GM12864 (cell line): ENCODE measurements around the gene ZNF24.
A peak's percentile ranks its signal among the peaks of the same experiment; 100 is the strongest.

Experiments
- DNase-seq: peaks from one replicate; pipeline ENCODE4 v3.0.0-alpha.2; 2011; ENCODE audit warnings: low read depth
- H3K4me3 ChIP-seq: 2 replicates; pipeline ENCODE4 v1.5.1; 2011; ENCODE audit warnings: mild to moderate bottlenecking, low read depth, low read length, control low read depth
- TF ChIP-seq, protein P1 (sequence below): IDR thresholded peaks from 2 replicates; pipeline ENCODE4 v1.5.1; 2011; ENCODE audit warnings: low read depth, mild to moderate bottlenecking, moderate library complexity, low read length, control low read depth, inconsistent platforms; ENCODE audit errors: missing control alignments

Gene ZNF24

DNA sequence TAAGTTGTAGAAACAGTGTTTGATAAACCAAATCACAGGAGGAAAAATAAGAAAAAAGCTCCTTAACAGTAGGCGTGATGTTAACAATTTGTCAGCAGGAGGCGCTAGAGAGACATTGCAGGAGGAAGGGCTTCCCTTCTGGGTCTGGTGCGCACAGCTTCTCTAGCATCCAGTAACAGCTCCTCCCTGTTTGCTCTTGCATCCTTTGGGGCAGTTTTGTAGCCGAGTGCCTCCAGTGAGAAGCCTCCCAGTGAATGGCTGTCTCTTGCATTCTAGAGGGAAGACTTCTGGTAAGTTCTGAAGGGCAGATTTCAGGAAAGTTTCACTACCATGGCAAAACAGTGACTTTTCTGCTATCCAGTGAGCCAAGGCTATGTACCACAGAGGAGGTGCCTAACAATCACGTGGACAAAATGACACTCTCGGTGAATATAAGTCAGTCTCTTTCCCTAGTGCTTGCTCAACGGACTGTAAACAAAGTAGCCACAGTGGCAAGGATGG is 42.4 kb upstream of the ZNF24 start:
- H3K4me3 ChIP-seq, result no peak overlapping the region
- TF ChIP-seq, protein P1, sequence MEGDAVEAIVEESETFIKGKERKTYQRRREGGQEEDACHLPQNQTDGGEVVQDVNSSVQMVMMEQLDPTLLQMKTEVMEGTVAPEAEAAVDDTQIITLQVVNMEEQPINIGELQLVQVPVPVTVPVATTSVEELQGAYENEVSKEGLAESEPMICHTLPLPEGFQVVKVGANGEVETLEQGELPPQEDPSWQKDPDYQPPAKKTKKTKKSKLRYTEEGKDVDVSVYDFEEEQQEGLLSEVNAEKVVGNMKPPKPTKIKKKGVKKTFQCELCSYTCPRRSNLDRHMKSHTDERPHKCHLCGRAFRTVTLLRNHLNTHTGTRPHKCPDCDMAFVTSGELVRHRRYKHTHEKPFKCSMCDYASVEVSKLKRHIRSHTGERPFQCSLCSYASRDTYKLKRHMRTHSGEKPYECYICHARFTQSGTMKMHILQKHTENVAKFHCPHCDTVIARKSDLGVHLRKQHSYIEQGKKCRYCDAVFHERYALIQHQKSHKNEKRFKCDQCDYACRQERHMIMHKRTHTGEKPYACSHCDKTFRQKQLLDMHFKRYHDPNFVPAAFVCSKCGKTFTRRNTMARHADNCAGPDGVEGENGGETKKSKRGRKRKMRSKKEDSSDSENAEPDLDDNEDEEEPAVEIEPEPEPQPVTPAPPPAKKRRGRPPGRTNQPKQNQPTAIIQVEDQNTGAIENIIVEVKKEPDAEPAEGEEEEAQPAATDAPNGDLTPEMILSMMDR, result peak; percentile 92
- peak; percentile 46 for DNase-seq

DNA sequence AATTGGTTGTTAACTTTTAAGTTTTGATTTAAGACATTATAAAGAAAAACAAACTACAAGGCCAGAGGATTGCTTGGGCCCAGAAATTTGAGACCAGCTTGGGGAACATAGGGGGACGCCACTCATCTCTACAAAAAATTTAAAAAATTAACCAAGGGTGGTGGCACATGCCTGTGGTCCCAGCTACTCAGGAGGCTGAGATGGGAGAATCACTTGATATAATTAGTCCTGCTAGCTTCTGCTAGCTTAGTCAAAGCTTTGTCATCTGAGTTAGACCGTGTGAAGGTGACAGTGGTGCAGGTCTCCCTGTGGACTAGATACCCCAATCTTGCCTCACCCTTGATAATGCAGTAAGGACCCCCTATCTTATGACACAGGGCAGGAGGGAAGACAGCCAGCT is 38.9 kb upstream of the ZNF24 start:
- H3K4me3 ChIP-seq, result no peak overlapping the region
- no peak for DNase-seq

DNA sequence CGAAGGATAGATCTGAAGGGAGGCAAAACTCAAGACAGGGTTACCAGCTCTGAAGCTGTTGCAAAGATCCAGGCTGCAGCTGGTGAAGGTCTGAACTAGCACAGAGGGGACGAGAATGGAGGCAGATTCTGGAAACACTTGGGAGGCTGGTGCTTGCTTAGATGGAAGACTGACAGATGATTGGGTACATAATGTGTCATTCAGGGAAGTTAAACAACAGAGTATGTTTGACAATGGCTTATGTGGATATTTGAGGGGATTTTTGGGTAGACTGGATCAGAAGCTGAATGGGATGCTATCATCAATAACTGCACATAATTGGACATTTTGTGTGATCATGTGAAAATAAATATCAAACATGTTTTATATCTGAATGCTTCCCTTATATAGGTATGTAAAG is 35.2 kb upstream of the ZNF24 start:
- TF ChIP-seq, protein P1, result no peak
- H3K4me3 ChIP-seq, result no peak overlapping the region
- no peak for DNase-seq

More for the DNA sequence above, 38.9 kb upstream of the ZNF24 start:
- TF ChIP-seq, protein P1, result no peak

DNA sequence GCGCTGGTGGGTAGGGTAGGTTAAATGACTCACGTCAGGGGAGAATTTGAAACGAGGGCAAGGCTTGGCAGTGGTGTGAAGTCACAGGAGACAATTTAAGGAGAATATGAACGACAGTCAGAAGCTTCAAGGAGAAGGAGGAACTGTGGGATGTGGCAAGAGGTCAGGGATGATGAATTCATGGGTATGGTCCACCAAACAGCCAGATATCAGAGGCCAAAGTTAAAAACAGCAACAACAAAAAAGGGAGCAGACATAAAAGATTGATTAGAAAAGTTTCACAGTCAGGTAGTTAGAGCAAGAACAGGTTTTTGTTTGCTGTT is 34.3 kb upstream of the ZNF24 start:
- no peak for DNase-seq
- TF ChIP-seq, protein P1, result no peak
- H3K4me3 ChIP-seq, result no peak overlapping the region

DNA sequence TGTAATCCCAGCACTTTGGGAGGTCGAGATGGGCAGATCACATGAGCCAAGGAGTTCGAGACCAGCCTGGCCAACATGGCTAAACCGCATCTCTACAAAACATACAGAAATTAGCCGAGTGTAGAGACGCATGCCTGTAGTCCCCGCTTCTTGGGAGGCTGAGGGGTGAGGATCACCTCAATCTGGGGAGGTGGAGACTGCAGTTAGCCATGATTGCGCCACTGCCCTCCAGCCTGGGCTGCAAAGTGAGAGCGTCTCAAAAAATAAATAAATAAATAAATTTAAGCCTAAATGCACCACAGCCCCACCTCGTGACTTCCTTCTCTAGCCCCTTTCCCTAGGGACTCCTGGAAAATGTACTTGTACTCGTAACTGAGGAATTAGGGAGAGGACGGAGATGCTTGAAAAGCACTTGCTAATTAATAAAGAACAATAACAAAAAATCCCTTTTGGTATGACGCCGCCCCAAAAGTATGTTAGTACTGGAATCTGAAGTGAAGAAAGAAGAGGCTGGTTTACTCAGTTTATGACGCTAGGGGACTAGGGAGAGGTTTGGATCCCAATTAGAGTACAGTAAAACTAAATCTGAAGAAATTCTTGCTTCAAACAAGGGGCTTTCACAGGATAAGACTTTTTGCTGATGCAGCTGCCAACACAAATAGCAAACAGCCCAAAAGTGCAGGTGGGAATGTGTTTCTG is 33.8 kb upstream of the ZNF24 start:
- DNase-seq, result no peak
- TF ChIP-seq, protein P1, result no peak
- H3K4me3 ChIP-seq, result no peak overlapping the region

DNA sequence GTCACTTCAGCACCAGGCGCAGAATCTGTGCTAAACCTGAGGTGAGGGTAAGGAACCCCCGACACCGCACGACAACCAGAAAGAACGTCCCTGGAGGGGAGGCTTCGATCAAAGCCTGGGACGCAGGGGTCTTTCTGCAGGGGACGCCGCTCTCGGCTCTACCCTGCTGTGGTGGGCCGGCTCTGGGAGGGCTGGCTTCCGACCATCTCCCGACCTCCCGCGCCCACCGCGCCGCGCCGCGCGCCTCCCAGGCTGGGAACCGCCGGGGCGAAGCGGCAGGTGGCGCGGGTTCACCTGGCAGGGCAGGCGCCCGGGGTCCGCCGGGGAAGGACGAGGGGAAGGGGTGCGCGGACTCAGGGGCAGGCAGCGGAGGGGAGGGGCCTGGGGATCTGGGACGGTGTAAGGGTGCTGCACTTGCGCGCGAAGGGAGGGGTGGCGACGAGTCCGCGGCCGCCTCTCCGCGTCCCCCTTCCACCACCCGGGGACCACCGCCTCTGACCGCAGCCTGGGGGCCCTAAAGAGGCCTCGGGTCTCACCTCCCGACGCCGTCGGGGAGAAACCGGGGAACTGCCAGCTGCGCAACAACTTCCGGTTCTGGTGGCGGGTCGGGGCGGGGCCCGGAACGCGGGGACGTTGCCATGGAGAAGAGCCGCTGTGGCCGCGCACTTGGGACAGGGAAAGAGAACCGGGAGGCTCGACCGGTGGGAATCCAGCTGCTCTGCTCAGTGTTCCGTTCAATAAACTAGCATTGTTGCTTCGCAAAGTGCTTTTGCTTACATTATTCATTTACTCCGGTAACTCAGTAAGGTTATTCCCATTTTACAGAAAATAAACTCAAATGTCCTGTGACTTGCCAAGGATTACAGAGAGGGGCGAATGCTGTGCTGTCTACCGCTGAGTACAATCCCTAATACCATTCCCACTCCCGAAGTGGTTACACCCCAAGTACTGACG is 32.8 kb upstream of the ZNF24 start, which contains the start of gene ZNF396:
Gene ZNF396, minus strand, starts transcription at position 596 of the 954 bp plus-strand sequence. CDS start 3,045 bp downstream, outside the sequence.
- TF ChIP-seq, protein P1, result no peak
- no peak for DNase-seq
- peak within 1 kb of the TSS; percentile 67 for H3K4me3 ChIP-seq
